NCI-H524 treated with DMSO at 0.1 percent for 48 hours (cell line): Measurements from ENCODE around the gene ARHGAP45.

Experiments used
- DNase-seq: peaks from one replicate; lab custom pipeline; 2025; lab: John Stamatoyannopoulos, UW

Gene ARHGAP45

GRCh38 chr19:1133471-1133929 lies 66.5 kb downstream of the ARHGAP45 start:
- DNase-seq, result no peak

DNA sequence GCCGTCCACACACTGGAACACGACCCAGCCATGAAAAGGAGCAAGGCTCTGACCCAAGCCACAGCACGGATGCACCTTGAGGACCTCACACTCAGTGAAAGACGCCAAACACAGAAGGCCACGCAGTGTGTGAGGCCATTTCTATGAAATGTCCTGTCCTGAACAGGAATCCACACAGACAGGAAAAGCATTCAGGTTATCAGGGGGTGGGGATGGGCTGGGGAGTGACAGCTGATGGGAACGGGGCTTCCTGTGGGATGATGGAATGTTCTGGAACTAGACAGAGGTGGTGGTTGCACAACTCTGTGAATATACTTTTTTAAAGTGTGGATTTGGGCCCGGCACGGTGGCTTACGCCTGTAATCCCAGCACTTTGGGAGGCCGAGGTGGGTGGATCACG lies 67.5 kb downstream of the ARHGAP45 start:
- DNase-seq, result no peak

GRCh38 chr19:1135454-1135853 lies 68.5 kb downstream of the ARHGAP45 start:
- DNase-seq, result no peak

- no peak for DNase-seq
These were observed 69.2 kb downstream of the ARHGAP45 start for GRCh38 chr19:1136201-1136600.
